Activated CD4-positive, alpha-beta T cell treated with anti-CD3 and anti-CD28 coated beads, Interleukin-10, Interleukin-2, amounts not matched to agents 100 ng/mL and 50 ng/mL, durations not matched to agents 16 hours and 8 hours (primary cell): ENCODE results near the gene YARS2.

ENCODE experiments used
- DNase-seq: peaks from one replicate; pipeline ENCODE4 v3.0.0-alpha.2; 2020

The YARS2 gene

GRCh38 chr12:32755654-32756475 lies at the start of gene YARS2:
Gene YARS2 (minus strand): TSS chr12:32755897. CDS start chr12:32755874, 23 bp downstream.
- DNase-seq: peak; percentile 95

DNA sequence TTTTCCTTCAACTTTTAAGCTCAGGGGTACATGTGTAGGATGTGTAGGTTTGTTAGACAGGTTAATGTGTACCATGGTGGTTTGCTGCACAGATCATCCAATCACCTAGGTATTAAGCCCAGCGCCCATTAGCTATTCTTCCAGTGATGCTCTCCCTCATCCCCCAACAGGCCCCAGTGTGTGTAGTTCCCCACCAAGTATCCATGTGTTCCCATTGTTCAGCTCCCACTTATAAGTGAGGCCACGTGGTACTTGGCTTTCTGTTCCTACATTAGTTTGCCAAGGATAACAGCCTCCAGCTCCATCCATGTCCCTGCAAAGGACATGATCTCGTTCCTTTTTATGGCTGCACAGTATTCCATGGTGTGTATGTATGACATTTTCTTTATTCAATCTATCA lies 48.6 kb upstream of the YARS2 start:
- DNase-seq: no peak

GRCh38 chr12:32801269-32801980 lies 45.7 kb upstream of the YARS2 start:
- no peak for DNase-seq

- no peak for DNase-seq
Observed at GRCh38 chr12:32794281-32794680, 38.6 kb upstream of the YARS2 start.

- no peak for DNase-seq
Observed at GRCh38 chr12:32789916-32790315, 34.2 kb upstream of the YARS2 start.

DNA sequence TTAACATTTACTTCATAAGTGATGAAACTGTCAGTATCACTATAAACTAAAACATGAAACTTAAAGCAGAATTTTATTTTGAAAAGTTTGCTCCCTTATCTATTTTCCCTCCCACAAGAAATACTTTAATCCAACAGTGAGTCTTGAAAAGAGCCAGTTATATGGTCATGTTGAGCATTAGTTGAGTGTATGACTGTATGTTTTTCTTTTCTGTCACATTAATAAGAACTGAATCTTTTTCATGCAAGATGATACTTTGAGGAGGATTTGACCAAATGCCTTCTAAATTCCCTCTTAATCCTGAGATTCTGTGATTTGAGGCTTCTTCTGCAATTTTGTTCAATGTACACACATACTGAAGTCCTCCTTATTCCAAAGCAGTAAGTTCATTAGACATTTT lies 33.7 kb upstream of the YARS2 start:
- DNase-seq: no peak

DNA sequence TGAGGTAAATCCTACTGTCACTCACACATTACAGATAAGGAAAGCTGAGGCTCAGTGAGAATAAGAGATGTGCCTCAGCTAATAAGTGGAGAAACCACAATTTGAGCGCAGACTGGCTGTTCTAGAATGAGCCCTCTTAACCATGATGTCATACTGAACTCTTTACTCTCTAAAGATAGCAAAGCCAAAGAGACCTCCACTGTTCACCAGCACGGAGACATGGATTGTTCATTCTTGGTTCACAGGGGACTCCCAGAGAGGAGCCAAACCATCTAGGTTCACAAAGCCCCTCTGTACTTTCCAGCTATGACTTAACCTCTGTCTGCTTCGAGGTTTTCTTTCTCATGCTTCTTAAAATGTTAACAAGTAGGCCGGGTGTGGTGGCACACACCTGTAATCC lies 32.7 kb upstream of the YARS2 start:
- DNase-seq: no peak

DNA sequence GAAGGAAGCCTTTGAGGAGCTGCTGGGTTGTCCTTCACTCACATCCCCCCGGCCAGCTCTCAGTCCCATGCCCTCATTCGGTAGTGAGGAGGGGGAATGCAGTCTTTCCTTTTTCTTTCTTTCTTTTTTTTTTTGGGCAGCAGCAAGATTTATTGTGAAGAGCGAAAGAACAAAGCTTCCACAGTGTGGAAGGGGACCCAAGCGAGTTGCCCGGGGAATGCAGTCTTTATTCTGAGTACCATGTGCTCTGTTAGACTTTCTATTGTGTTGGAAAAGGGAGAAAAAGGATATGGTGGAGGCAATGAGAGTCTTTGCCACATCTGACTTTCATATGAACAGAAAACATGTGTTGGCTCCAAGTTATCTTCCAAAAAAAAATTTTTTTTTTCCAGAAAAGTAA lies 29.9 kb upstream of the YARS2 start:
- DNase-seq: no peak

DNA sequence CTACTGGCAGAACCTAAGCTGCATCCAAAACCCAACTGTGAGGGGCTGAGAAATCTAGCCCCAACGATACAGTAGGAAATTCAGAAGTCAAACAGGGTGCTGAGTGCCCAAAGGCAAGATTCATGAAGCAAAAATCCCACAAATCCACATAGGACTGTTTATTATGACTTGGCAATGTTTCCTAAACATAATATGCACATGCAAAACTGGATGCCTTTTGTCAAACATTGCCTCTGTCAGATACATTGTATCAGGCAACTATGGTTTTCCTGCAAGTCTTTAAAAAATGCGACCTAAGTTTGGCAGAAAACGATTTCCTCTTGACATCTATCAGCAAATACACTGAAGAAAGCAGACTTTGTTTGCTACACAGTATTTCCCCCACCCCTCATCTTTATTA lies 27.3 kb upstream of the YARS2 start:
- DNase-seq: no peak

DNA sequence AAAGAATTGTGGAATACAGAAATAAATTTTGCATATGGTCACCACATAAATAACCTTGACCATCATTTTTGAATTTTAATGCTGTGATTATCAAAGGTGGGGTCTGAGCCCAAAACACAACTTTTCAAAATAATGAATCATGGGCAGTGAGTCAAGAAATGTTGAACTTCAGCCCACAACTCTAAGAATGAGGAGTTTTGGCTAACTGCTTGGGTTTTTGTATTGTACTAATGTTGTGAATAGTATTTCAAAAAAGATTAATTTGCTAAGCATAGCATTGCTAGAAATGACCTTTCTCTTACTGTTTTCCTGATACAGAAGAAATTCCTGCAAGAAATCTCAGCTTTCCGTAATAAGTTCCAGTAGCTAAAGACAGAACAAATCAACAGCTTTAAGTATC lies 24.4 kb upstream of the YARS2 start:
- no peak for DNase-seq

- DNase-seq: no peak
Observed at GRCh38 chr12:32777691-32778175, 22.0 kb upstream of the YARS2 start.

GRCh38 chr12:32777159-32777558 lies 21.5 kb upstream of the YARS2 start:
- DNase-seq: no peak

DNA sequence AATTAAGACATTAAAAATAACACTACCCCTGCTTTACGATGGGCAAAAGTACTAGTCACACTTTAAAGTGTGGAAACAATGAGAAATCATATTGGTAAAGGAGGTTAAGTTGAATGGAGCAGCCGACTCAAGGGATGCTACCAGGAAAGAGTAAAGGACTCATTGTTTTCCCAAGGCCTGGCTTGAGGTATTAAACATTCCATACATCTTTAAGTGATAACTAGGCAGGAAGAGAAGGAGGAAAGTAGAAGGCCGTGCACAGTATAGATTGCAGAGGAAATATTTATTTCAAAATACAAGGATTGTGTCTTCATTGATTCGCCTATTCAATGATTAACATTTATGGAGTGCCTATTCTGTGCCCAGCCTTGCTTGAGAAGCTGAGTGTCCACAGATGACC lies 20.6 kb upstream of the YARS2 start:
- no peak for DNase-seq

GRCh38 chr12:32773691-32774090 lies 18.0 kb upstream of the YARS2 start:
- no peak for DNase-seq

DNA sequence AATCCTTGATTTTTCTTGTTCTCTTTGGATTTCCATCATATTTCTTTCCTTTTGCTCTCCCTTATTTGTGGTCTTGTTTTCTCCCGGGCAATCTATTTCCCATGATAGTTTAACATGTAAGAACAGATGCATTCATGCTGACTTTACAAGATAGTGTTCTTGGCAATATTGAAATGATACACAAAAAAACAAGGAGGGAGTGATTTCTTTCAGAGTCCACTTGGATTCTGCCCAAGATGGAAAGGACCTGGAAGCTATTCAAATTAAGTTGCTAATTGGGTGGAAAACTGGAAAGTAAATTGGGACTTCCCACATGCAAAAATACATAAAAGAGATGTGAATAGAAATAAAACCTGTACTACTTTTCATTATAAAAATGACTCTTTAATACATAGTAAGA lies 14.4 kb upstream of the YARS2 start:
- DNase-seq: no peak

DNA sequence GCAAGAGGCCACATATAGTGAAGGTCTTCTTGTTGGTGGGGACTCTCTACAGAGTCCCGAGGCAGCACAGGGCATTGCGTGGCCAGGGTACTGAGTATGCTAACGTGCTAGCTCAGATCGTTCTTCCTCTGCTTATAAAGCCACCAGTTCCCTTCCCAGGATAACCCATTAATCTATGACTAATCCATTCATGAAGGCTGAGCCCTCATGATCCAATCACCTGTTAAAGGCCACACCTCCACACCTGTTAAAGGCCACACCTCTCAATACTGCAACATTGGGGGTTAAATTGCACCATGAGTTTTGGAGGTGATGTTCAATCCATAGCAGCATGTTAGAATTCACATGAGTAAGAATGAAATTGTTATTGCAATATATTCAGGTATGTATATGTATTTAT lies 12.8 kb upstream of the YARS2 start:
- no peak for DNase-seq

DNA sequence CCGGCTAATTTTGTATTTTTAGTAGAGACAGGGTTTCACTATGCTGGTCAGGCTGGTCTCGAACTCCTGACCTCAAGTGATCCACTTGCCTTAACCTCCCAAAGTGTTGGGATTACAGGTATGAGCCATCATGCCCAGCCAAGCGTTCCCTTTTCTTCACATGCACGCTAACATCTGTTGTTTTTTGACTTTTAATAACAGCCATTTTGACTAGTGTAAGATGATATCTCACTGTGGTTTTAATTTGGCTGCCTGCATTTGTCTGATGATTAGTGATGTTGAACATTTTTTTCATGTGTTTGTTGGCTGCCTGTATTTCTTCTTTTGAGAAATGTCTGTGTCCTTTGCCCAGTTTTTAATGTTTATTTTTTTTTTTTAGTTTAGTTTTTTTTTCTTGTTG lies 10.2 kb upstream of the YARS2 start:
- DNase-seq: no peak

DNA sequence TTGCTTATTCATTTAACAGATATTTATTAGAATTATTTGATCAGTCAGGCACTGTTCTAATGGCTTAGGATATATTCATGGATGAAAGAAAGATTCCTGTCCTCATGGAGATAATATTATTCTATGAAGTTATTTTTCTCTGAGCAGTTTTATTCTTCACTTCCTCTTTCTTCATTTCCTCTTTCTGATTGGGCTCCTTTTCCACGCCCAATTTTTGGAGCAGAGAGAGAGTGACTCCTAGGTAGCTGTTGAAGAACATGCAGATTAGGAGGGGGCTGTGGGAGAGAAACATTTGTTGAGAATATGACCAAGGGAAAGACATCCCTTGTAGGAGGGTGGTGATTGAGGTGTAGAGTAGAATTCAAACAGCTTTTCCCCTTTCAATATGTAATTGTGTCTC lies 6.0 kb upstream of the YARS2 start:
- DNase-seq: no peak

- no peak for DNase-seq
Observed at GRCh38 chr12:32757157-32757556, 1.5 kb upstream of the YARS2 start.

DNA sequence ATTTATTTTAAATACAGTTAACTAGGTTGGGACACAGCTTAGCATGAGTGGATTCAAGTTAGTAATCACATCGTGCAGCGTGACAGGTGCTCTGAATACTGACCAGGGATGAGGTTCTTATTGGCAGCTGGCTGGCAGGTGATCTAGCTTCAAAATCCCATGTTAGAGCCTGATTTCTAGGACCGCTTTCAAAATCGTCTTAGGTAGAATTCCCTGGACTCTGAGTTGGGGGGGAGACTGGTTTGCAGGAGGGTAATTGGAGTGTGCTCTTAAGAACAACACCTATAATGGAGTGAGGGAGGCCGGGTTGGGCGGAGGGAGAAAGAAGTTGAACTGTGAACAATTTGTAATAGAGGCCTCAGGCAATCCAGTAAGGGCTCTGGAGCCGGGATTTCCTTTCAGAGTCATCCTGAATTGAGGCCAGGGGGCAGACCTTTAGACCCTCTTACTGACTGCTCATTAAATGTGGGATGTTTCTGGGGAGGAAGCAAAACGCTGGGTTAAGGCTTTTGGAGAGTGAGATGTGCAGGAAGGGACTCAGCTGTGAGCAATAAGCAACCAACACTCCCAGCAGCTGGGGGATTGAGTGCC lies 874 bp upstream of the YARS2 start:
- DNase-seq: no peak

DNA sequence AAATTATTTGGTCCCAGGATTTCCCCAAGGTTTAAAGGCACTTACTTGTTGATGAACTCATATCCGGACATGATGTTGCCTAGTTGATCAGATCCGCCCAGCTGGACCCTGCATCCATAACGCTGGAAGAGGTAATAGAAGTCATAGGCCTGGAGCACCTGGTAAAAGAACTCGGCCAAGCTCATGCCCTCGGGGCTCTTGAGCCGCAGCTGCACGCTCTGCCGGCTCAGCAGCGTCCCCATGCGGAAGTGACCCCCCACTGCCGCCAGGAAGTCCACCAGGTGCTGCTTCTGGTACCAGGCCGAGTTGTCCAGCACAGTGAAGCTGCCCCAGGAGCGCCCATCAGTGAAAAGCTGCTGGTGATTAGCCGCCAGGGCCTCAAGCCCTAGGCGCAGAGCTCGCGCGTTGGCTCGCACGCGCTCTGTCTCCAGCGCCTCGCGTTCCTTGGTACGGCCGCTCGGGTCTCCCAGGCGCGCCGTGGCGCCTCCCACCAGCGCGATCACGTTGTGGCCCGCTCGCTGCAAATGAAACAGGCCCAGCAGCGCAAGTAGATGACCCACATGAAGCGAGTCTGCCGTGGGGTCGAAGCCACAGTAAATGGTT lies 545 bp downstream of the YARS2 start:
- peak; percentile 87 for DNase-seq

- DNase-seq: no peak
Observed at GRCh38 chr12:32754111-32754510, 1.6 kb downstream of the YARS2 start.

DNA sequence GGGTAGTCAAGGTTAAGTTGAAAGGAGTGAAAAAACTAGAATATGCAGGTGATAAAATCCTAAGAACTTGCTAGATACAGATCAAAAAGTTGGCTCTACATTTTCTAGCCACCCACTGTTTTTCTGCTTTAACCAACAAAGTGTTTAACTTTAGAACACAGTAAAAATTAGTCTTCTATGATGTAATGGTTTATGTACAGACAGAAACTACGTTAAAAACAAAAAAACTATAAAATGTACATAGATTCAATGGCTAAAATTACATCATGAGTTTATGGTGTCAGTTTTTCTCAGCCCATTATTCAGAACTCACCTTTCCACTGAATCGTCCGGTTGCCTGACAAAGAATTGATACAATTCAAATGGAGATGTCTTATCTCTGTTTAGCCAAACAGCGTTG lies 2.1 kb downstream of the YARS2 start:
- DNase-seq: no peak

DNA sequence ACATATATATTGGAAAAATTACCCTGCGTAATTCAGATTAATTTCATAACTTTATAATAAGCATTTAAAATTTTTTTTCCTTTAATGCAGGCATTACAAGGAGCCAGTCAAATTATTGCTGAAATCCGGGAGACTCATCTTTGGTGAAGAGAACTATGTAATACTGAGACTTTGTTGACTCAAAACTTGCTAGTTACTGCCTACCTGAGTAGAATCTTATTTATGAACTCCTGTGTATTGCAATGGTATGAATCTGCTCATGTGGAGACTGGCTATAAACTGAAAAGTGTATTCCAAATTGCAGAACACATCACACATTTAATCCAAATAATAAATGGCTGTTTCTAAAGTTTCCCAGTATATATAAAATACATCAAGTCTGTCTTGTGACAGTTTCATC lies 12.4 kb downstream of the YARS2 start:
- peak; percentile 10 for DNase-seq
